Measurements from ENCODE around the gene GRM8.

The GRM8 gene

GRCh38 chr7:126411032-126411820, 841.5 kb downstream of the GRM8 start:
- no peak for DNase-seq

- DNase-seq, result no peak
Observed at GRCh38 chr7:126403040-126403439, 849.7 kb downstream of the GRM8 start.

- DNase-seq, result no peak
Observed at GRCh38 chr7:126401918-126402317, 850.8 kb downstream of the GRM8 start.

GRCh38 chr7:126398851-126399529, 853.8 kb downstream of the GRM8 start:
- no peak for DNase-seq

- no peak for DNase-seq
Observed at GRCh38 chr7:126398285-126398684, 854.5 kb downstream of the GRM8 start.

- no peak for DNase-seq
Observed at GRCh38 chr7:126394406-126394805, 858.3 kb downstream of the GRM8 start.

Data from NCI-H2029 (cell line).